Body of pancreas (tissue), 4 donors: ENCODE results near the gene KCNK2.

ENCODE experiments used
- CTCF ChIP-seq, 7 experiments: fragments of 450-650 bp in 4 of 7; fragments of 200-600 bp in 3 of 7; sonication (generic) in 3 of 7; IDR thresholded peaks; one replicate each; pipeline ENCODE4 v1.5.1; 2016 to 2019; ENCODE audit warnings: antibody characterized with exemption in 7 of 7
- POLR2A ChIP-seq, 3 donors: fragments of 450-650 bp; IDR thresholded peaks; one replicate each; pipeline ENCODE4 v1.6.1; 2016; ENCODE audit warnings: antibody characterized with exemption in 3 of 3, mild to moderate bottlenecking in 2 of 3

GRCh38 chr1:215166886-215167285 lies 84.3 kb downstream of the KCNK2 start:
- TF ChIP-seq CTCF (IDR thresholded peaks at IDR 0.05) (no peak), POLR2A (IDR thresholded peaks at IDR 0.05) (no peak)
